CD4-positive, alpha-beta T cell treated with Interleukin-4 for 4 hours (primary cell): ENCODE measurements around the gene AMBP.
"Not testable (repeated sequence)": the region's sequence is repeated elsewhere in the genome, so short reads cannot be mapped to it uniquely, and the experiment has no call there.

Experiments used
- DNase-seq: peaks from one replicate; pipeline ENCODE4 v3.0.0-alpha.2; 2020

The AMBP gene

DNA sequence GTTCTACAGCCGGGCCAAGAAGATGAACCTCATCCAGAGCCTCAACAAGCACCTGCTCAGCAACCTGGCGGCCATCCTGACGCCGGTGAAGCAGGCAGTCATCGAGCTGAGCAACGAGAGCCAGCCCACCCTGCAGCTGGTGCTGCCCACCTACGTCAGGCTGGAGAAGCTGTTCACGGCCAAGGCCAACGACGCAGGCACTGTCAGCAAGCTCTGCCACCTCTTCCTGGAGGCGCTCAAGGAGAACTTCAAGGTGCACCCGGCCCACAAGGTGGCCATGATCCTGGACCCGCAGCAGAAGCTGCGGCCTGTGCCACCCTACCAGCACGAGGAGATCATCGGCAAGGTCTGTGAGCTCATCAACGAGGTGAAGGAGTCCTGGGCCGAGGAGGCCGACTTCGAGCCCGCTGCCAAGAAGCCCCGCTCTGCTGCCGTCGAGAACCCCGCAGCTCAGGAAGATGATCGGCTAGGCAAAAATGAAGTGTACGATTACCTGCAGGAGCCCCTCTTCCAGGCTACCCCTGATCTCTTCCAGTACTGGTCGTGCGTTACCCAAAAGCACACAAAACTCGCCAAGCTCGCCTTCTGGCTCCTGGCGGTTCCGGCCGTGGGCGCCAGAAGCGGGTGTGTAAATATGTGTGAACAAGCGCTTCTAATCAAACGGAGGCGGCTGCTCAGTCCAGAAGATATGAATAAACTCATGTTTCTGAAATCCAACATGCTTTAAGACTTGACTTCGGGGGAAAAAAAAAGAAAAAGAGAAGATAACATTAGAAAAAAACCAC is 28.5 kb downstream of the AMBP start:
- DNase-seq: no peak

DNA sequence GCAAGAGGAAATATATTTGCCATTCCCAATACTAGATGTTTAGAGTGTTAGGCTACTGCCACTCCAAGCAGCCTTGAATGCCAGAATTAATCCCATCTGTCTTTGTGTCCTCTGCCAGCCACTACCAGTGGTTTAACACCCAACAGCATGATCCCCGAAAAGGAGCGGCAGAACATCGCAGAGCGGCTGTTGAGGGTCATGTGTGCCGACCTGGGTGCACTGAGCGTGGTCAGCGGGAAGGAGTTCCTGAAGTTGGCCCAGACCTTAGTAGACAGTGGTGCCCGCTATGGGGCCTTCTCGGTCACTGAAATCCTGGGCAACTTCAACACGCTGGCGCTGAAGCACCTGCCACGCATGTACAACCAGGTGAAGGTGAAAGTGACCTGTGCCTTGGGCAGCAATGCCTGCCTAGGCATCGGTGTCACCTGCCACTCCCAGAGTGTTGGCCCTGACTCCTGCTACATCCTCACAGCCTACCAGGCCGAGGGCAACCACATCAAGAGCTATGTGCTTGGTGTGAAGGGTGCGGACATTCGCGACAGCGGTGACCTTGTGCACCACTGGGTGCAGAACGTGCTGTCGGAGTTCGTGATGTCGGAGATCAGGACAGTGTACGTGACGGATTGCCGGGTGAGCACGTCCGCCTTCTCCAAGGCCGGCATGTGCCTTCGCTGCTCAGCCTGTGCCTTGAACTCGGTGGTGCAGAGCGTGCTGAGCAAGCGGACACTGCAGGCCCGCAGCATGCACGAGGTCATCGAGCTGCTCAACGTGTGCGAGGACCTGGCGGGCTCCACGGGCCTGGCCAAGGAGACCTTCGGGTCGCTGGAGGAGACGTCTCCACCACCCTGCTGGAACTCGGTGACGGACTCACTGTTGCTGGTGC is 29.3 kb downstream of the AMBP start:
- no peak for DNase-seq

DNA sequence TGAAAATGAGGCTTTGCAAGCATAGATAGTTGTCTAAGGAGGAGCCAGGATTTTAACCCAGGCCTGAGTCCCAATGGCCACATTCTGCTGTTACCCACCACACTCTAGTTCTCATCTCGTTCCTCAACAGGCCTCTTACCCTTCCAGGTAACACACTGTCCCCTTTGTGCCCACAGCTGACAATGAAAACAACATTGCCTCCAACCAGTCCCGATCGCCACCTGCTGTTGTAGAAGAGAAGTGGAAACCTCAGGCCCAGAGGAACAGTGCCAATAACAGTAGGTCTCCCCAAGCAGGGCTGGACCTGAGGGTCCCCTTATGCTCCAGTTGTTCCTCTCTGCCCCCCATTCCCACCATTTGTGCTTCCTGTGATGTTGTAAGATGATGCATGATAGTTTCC is 30.4 kb downstream of the AMBP start:
- DNase-seq: no peak

DNA sequence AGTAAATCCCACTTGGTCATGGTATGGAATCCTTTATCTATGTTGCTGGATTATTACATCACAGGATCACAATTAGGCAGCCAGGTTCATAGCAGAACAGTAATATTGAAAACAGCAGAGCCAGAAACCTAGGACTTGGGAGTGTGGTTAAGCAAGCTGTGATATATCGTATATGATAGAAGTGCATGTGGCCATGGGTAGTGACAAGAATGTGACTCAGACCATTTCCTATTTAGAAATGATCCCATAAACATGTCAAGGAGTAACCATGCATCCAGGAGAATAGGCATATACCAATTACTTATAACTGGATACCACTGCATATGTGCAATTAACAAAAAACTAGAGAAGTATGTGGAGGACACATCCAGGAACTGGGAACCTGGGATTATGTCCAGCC is 31.2 kb downstream of the AMBP start:
- DNase-seq: no peak

DNA sequence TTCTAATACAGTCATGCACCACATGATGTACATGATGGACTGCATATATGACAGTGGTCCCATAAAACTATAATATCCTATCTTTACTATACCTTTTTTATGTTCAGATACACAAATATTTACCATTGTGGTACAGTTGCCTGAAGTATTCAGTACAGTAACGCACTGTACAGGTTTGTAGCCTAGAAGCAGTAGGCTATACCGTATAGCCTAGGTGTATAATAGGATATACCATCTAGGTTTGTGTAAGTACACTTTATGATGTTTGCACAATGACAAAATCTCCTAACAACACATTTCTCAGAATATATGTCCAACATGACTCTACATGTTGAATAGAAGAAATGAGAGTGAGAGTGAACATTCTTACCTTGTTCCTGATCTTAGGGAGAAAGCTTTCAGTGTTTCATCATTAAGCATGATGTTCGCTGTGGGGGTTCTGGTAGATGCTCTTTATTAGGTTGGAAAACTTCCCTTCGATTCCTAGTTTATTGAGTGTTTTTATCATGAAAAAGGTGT is 31.8 kb downstream of the AMBP start:
- DNase-seq: no peak

DNA sequence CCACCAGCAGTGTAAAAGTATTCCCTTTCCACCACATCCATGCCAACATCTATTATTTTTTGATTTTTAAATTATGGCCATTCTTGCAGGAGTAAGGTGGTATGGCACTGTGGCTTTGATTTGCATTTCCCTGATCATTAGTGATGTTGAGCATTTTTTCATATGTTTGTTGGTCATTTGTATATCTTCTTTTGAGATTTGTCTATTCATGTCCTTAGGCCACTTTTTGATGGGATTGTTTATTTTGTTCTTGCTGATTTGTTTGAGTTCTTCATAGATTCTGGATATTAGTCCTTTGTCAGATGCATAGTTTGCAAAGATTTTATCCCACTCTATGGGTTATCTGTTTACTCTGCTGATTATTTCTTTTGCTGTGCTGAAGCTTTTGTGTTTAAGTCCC is 34.4 kb downstream of the AMBP start:
- DNase-seq: not testable (repeated sequence)

DNA sequence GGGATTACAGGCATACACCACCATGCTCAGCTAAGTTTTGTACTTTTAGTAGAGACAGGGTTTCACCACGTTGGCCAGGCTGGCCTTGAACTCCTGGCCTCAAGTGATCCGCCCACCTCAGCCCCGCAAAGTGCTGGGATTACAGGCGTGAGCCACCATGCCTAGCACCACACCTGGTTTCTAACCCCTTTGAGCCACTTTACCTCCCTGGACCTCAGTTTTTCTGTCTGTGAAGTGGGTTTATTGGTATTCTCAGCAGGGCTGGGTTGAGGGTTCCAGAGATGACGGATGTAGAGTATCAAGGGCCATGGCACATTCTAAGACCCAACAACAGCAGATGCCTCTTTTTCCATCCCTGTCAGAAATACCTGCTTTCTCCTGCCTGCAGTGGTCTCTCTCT is 38.6 kb downstream of the AMBP start:
- no peak for DNase-seq

DNA sequence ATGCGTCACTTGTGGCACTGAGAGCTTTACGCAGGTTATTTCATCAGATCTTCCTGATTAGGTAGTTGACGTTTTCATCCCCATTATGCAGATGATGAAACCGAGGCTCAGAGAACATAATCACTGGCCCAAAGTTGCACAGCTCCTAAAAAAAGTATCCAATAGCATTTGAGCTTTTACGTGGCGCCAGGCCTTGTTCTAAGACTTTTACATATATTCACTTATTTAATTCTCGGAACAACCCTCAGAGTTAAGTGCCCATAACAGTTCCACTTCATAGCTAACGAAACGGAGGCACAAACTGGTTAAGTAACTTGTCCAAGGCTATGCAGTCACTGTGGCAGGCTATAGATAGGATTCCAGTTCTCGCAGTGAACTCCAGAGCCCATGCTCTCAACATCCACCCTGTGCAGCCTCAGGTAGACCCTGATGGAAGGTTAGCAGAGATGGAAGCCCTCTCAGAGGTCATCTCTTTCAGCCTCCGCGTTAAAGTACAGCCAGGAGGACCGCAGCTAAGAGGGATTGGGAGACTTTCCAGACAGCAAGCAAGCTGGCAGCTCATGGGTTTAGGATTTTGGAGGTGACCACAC is 39.3 kb downstream of the AMBP start:
- DNase-seq: no peak

DNA sequence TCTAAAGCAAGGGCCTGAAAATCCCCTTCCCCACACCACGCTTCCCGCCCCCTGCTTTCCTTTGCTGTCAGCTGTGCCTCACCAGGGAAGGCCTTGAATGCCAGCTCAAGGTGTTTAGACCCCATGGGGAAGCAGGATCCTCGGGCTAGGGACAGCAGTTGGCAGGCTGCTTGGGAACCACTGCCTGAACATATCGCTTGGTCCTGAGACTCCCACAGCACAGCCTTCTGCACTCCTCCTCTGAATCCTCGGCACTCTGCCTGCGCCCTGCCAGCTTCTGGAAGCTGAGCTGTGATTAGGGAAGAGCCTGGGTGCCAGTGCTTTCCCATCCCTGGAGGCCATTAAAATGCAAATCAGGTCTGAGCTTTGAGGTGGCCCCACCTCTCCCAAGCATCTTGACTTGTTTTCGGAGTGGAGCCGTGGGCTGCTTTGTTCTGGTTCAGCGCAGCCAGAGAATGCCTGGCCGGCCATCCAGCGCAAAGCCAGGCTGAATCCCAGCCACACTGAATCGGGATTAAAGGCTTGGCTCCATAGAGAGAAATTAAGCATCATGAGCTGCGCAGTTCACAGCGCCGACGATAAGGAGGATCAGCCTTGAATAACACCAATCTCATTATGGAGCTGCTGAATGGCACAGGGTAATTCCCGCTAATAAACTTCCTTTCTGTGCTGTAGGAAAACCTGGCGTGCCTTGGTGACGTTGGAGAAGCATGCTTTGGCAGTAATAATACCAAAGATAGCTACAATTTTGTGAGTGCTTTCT is 40.0 kb downstream of the AMBP start:
- no peak for DNase-seq

DNA sequence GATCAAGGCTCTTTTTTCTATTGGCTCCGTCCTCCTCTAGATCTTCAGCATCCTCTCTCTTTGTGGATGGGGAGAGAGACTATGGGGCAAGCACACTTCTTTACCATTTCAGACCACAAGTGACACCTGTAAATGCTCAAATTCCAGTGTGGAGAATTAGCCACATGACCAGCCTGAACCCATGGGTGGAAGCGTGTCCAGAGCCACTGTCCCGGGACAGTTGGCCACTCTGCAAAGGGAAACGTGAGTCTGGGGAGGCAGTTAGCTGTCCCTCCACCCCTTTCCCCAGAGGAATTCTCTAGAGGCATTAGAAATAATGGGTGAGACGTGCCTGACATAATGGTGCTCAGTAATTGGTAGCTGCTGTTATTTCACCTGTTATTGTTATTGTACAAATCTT is 40.9 kb downstream of the AMBP start:
- no peak for DNase-seq

DNA sequence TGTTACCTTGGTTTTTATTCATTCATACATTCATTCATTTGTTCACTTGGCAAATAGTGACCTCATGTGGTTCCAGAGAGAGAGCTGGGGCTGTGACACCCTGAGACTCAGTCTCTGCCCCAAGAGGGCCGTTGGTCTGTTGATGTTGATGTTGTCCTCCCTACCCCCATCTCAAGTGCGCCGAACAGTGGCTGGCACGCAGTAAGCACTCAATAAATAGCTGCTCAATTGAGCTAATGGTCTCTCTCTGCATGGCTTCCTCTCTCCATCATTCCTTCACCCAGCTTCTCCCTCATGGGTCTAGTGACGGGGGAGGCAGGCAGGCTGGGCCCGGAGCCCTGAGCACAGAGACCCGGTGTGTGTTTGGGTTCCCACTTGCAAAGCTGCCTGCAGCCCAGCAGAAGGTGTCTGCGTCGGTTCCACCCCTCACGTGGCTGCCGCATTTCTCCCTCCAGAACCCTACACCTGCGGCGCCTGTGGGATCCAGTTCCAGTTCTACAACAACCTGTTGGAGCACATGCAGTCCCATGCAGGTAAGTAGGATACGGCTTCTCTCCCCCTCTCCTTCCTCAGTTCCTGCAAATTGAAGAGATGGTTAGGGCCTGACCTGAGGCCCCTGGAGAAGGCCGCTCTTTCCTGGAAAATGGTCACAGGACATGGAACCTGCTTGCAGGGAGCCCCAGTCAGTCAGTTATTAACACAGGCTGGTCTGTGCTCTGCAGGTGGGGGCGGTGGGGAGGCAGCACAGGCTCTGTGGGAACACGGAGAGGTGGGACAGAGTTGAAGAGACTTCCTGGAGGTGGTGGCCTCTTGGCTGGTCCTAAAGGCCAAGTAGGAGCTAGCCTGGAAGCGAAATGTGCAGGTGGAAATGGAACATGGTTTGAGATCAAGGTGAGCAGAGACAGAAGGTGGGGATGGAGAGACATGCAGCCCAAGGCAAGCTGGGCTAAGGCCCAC is 42.0 kb downstream of the AMBP start:
- no peak for DNase-seq

DNA sequence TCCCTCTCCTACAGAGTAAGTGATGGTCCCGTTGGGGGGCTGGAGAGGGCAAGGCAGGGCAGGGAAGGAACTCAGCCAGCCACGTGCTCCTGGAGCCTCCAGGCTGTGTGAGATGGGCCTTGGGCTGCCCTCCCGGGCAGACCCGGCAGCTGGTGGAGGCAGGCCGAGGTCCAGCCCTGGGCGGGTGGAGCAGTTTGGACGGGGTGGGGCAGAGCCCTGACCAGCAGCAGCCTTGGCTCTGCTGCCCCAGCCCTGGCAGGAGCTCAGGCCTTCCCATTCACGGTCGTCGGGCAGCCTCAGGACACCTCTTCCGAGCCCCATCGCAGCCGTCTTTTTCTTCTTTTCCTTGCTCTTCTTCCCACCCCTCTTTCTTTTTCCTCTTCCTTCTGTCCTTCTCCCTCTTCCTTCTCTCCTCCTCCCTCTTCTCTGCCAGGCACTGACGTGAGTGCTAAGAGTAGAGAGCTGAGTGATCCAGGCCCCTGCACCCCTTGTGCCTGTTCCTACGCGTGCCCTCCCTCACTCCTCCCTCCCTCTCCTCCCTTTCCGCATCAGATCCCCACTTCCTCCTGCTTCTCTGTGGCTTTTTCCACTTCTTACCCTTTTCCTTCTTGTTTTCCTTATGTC is 42.8 kb downstream of the AMBP start:
- no peak for DNase-seq

DNA sequence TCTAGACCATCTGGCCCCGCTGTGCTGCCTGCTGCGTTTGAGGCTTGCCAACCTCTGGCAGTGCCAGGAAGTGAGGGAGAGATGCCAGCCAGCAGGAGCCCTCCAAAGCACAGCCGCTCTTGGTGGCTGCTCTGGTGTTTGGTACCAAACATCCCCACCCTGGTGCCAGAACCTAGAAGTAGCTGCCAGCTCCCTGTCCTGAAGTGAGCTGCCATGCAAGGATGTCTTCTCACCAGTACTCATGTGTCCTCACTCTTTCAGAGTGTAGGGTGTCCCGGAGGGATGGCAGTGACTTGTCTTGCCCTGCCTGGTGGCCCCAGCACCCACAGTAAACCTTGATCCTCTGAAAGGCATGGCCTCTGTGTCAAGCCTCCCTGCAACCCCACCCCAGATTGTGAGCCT is 43.4 kb downstream of the AMBP start:
- no peak for DNase-seq

DNA sequence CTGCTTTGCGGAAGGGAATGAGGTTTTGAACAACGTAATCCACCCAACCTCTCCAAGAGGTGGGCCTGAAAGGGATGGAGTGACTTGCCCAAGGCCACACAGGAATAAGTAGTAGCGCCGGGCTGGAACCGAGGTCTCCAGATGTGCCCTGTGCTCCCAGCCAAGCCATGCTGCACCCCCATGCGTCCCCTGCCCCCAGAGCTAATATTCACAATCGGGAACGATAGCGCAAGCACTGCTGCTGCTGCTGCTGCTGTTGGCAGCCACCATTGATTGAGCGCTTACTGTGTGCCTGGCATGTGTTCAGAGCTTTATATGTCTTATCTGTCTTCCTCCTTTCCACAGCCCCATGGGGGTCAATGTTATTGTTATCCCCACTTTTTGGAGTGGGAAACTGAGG is 43.9 kb downstream of the AMBP start:
- DNase-seq: no peak

DNA sequence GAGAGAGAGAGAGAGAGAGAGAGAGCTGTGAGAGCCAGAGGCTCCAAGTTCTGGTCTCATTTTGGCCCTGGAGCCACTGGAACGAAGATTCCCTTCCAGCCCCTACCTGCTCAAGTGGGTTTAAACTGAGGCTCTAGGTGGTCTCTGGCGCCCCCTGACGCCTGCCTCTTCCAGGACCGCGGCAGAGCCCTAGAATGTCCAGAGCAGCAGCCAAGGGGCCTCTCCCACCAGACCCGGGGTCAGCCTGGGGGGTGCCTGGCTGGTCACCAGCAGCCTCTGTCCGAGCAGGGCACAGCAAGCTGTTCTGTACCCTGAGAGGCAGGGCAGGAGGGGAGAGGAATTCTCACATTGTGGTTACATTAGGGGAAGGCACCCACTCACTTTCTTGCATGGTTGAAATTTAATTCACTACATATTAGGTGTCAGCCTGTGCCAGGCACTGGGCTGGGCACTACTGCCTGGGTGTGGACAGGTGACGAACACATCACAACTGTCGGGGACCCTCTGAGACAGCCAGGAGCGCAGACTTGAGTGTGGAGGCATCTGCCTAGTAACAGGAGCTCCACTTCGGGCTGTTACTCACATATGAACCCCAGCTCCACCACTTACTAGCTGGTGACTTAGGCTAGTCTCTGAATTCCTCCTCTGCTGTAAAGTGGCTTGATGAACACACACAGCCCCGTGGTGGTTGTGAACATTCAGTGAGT is 44.5 kb downstream of the AMBP start:
- DNase-seq: no peak

DNA sequence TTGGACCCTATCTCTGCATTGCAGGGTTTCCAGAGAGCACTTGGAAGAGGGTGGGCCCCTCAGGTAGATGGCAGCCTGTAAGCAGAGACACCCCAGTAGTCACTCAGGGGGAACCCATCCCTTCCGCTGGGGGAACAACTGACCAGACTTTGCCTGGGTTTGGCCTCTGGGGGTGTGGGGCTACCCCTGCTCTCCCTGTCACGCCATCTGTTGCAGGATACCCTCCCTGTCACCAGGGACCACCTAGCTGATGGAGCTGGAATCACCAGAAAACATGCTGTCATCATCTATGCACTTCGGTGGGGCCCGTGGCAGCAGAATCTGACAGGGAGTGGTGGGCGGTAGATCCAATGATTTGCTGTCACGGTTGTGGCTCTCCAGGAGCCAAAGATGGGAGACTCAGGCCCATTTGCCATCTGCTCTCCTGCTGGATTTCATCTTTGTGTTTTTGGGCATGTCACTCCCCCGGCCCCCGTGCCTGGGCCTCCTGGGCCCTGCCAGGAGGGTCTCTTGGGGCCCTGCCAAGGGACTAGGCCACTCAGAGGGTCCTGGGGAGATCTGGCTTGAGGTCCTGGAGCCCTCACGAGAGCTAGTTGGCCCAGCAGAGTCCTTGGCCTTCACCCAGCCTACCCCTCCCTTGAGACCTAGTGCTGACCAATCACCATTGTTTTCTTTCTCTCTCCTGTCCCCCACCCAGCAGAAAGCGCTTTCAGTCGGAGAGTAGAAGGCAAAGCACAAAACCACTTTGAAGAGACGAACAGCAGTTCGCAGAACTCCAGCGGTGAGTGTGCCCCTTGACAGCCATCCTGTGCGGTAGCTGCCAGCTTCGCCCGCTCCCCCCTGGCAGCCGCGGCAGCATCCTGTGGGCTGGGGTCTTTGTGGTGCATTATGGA is 45.9 kb downstream of the AMBP start:
- no peak for DNase-seq

DNA sequence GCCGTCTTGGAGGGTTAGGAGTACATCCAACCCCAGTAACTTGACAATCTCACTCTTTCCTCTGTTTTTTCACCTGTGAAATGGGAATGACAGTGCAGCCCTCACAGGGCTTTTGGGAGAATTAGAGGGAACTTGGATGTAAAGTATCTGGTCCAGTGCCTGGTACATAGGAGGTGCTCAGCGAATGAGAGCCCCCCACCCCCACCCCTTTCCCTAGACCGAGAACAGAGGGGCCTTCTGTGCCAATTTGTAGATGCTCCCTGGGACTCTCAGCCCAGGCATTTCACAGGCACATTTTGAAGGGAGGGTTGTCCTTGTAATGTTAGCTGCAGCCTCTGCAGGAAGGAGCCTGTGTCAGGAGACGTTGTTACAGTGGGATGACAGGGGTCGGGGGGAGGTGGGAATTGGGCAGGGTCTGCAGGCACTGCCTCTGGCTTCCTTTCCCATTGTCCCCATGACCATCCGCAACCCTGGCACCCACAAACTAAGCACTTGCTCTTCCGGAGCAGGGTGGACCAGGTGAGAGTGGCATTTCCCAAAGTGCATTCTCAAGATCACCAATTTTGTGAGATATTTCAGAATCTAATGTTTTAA is 47.0 kb downstream of the AMBP start:
- no peak for DNase-seq

DNA sequence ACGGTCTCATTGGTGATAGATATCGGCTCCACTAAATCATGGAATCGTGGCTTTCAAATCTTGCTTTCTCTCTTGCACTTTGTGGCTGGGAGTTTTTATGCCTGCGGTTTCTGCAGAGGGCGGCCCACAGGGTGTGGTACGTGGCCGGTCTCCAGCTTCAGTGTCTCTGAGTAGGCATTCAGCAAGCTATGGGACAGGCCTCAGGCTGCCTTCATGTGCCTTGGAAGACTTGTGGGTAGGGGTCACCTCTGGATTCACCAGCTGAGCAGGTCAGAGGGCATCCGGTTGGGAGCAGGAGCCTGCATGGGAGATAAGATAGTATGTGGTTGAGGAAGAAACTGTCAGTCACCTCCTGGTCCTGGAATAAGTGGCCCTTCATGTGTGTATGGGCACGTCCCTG is 47.7 kb downstream of the AMBP start:
- no peak for DNase-seq
